Heart left ventricle (tissue), 16 donors: ENCODE data around the gene PDZD7. TPM values are rescaled to one million over a fixed set of nuclear protein-coding genes. Genes with fewer than 3 reads are reported as not detected.

ENCODE experiments used
- ATAC-seq, 4 donors: fragments of 200-7000 bp; cut with Tn5 transposase; one replicate each; pipeline ENCODE4 v1.9.1; 2020 to 2022; ENCODE audit warnings: moderate library complexity in 4 of 4, mild to moderate bottlenecking in 3 of 4, moderate number of reproducible peaks in 1 of 4
- DNase-seq, 5 donors: peaks; one replicate each; pipeline ENCODE4 v3.0.0-alpha.2; 2020
- H3K27ac ChIP-seq, 12 donors: fragments of 200-600 bp; sonication (generic) in 4 of 12; one replicate each; pipeline versions ENCODE4 v1.5.0 to v1.8.0; 2016 to 2022; ENCODE audit warnings: mild to moderate bottlenecking in 2 of 12
- H3K27me3 ChIP-seq, 9 donors: fragments of 200-600 bp; sonication (generic) in 2 of 9; one replicate each; pipeline versions ENCODE4 v1.5.1 to v1.8.0; 2016 to 2022; ENCODE audit warnings: mild to moderate bottlenecking in 3 of 9
- H3K36me3 ChIP-seq, 9 donors: fragments of 200-600 bp; sonication (generic) in 2 of 9; one replicate each; pipeline versions ENCODE4 v1.5.0 to v1.8.0; 2018 to 2022; ENCODE audit warnings: mild to moderate bottlenecking in 2 of 9
- H3K4me1 ChIP-seq, 12 donors: fragments of 200-600 bp; sonication (generic) in 4 of 12; one replicate each; pipeline versions ENCODE4 v1.5.0 to v1.8.0; 2016 to 2022; ENCODE audit warnings: mild to moderate bottlenecking in 3 of 12
- H3K4me3 ChIP-seq, 12 donors: fragments of 200-600 bp; sonication (generic) in 4 of 12; one replicate each; pipeline versions ENCODE4 v1.5.0 to v1.8.0; 2017 to 2022; ENCODE audit warnings: mild to moderate bottlenecking in 9 of 12, moderate library complexity in 4 of 12
- H3K9me3 ChIP-seq, 12 donors: fragments of 200-600 bp; sonication (generic) in 4 of 12; one replicate each; pipeline versions ENCODE4 v1.5.0 to v1.8.0; 2016 to 2022; ENCODE audit warnings: mild to moderate bottlenecking in 1 of 12
- CTCF ChIP-seq, 12 donors: fragments of 200-600 bp; sonication (generic) in 4 of 12; IDR thresholded peaks; one replicate each; pipeline versions ENCODE4 v1.5.0 to v1.8.0; 2018 to 2022; ENCODE audit warnings: antibody characterized with exemption in 12 of 12, mild to moderate bottlenecking in 5 of 12
- POLR2A ChIP-seq, 2 donors: fragments of 450-650 bp; IDR thresholded peaks; one replicate each; pipeline ENCODE4 v1.6.1; 2017; ENCODE audit warnings: antibody characterized with exemption in 2 of 2, mild to moderate bottlenecking in 2 of 2, moderate library complexity in 2 of 2
- WGBS, 4 donors: extraction: QIAGEN DNeasy Blood & Tissue Kit in 2 of 4; methylation state at CpG; one replicate each; pipeline versions ENCODE4 v1.1.5 to v1.1.7; 2013 to 2018; 5-methylcytosine and 5-hydroxymethylcytosine counted together
- intact Hi-C, 10 donors: fragments of 100-400 bp; cut with DNase I; formaldehyde crosslinking; loops; one replicate each; pipeline versions ENCODE4 v1.11.1 to v1.14.2; 2022
- polyA plus RNA-seq, 2 donors: library from polyadenylated mRNA; stranded (reverse); fragments of 200-250 nt; gene quantifications; one replicate each; pipeline ENCODE4 v1.2.3, GENCODE V29; 2013
- total RNA-seq, 9 donors: library from RNA; depleted of rRNA in 2 of 9; stranded (reverse); fragments of >200 nt in 2 of 9; fragmentation: NEBNext Ultra II Directional in 3 of 9; extraction: Animal tissue kit (Norgen Biotek cat#: 25700) in 3 of 9; gene quantifications; one replicate each; pipeline versions ENCODE4 v1.1.0 to v1.2.4, GENCODE V29; 2016 to 2023
- donor health status: ischemic (EF 13 %, LVEDD 7.1; RV severe dilation, severe dysfunction).
- donor health status: healthy with polysubstance abuse.
- donor health status: DM: no; HTN: yes; CAD: no.
- donor health status: DM: no; HTN: no; CAD: no.
- donor health status: ischemic (EF 25% LVEDD 6.9; RV normal size, moderate dysfunction).
- donor health status: ischemic (EF 25% LVEDD 5.7; RV mildly dilated, moderate dysfunction).
- donor health status: healthy.
- donor health status: DM: yes; HTN: yes; CAD: no.
- donor health status: ischemic (EF 35%, LVEDD 5.7; RV mildly dilated, moderate dysfunction).
- donor health status: nonischemic (EF 11% LVEDD 7.7; RV severe dilation, severe dysfunction).
- donor health status: DM: yes; HTN: yes; CAD: no.
- donor health status: PGD.
- donor health status: ischemic (EF 29% LVEDD 5.4; RV normal size, mild dysfunction).
- donor health status: nonischemic (EF 23%, LVEDD 6.1; RV moderate dilation, normal function).

PDZD7 gene
- total and polyA plus RNA-seq, 11 donors: 0.09 to 0.97 (median 0.30) TPM; not detected in 1

GRCh38 chr10:101010329-101010728 is 20.6 kb downstream of the PDZD7 start:
- Histone ChIP-seq H3K9me3 (no peaks in the 10 kb centered on the region), H3K36me3 (peaks cover 2 to 22% (median 20%) of the 10 kb centered on the region in 9 donors), H3K4me3 (no peak overlapping the region), H3K27me3 (no peaks in the 10 kb centered on the region), H3K27ac (no peak overlapping the region), H3K4me1 (peaks cover 0 to 55% (median 36%) of the 10 kb centered on the region in 12 donors)
- 92 to 97% (median 96%) methylated on average over 10 to 22 of the region's 22 CpGs for WGBS, 4 donors
- no peak for TF ChIP-seq CTCF (IDR thresholded peaks at IDR 0.05)
- no peak for TF ChIP-seq POLR2A (IDR thresholded peaks at IDR 0.05)
- intact Hi-C loops: loop anchor here in 1 of 10 donors (5.0 kb wide), 1 partner anchor 448 kb away; no protein-coding TSS in a partner anchor
- DNase-seq: peak in 1 of 5 donors; percentile 64
- no peak for ATAC-seq

GRCh38 chr10:101008823-101009423 is 22.0 kb downstream of the PDZD7 start:
- intact Hi-C loops: no loop called here
- Histone ChIP-seq H3K9me3 (no peaks in the 10 kb centered on the region), H3K27ac (peak overlapping the region in 6 of 12 donors; percentile 8 to 100 (median 24)), H3K4me1 (peaks cover 0 to 64% (median 42%) of the 10 kb centered on the region in 12 donors), H3K27me3 (no peaks in the 10 kb centered on the region), H3K4me3 (no peak overlapping the region), H3K36me3 (peaks cover 3 to 36% (median 34%) of the 10 kb centered on the region in 9 donors)
- no peak for ATAC-seq
- WGBS, 4 donors: 79 to 85% (median 82%) methylated on average over 5 to 6 of the region's 6 CpGs
- TF ChIP-seq POLR2A (IDR thresholded peaks at IDR 0.05) (no peak), CTCF (IDR thresholded peaks at IDR 0.05) (no peak)
- DNase-seq: peak in 1 of 5 donors; percentile 51

GRCh38 chr10:101007915-101008822 is 22.8 kb downstream of the PDZD7 start:
- intact Hi-C loops: no loop called here
- ATAC-seq: no peak
- DNase-seq: peak in 1 of 5 donors; percentile 46
- Histone ChIP-seq H3K4me3 (no peak overlapping the region), H3K4me1 (peaks cover 0 to 68% (median 46%) of the 10 kb centered on the region in 12 donors), H3K27ac (peak overlapping the region in 10 of 12 donors; percentile 3 to 100 (median 40)), H3K36me3 (peaks cover 6 to 44% (median 41%) of the 10 kb centered on the region in 9 donors), H3K27me3 (no peaks in the 10 kb centered on the region), H3K9me3 (no peaks in the 10 kb centered on the region)
- 65 to 69% (median 67%) methylated on average over 12 to 13 of the region's 13 CpGs for WGBS, 4 donors
- TF ChIP-seq CTCF (IDR thresholded peaks at IDR 0.05) (no peak), POLR2A (IDR thresholded peaks at IDR 0.05) (no peak)
